NCI-H146 treated with DMSO at 0.1 percent for 48 hours (cell line): ENCODE data around the gene GAN.
"Not testable (repeated sequence)": the region's sequence is repeated elsewhere in the genome, so short reads cannot be mapped to it uniquely, and the experiment has no call there.

Experiments
- DNase-seq: peaks from one replicate; lab custom pipeline; 2025; ENCODE audit not compliant: unreplicated experiment; lab: John Stamatoyannopoulos, UW

Gene GAN

GRCh38 chr16:81296631-81297030 is 18.1 kb upstream of the GAN start:
- DNase-seq, result no peak

- no peak for DNase-seq
These were observed 7.0 kb upstream of the GAN start for GRCh38 chr16:81307770-81308169.

DNA sequence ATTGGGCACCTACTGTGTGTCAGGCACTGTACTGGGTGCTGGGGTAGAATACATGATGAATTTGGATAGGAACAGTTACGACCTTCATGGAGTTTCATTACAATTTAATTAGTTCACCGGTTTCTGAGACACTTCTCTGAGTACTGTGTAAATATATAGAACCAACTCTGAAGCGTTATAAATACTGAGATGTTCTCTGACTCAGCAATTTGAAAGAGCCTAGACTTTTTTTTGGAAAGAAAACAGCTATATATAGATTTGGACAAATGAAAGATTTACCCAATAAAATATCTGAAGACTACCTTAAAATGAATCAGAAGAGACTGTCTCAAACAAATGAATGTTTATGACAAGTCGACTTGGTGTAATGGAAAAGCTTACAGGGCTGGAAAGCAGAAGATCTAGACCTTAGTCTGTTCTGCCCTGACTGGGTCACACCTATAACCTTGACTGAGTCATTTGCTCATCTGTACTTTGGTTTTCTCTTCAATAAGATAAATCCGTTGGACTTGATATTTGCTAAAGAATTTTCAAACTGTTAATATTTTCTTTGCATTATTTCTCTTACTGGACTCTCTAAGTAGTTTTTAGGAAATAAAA is 4.6 kb upstream of the GAN start:
- DNase-seq, result no peak

DNA sequence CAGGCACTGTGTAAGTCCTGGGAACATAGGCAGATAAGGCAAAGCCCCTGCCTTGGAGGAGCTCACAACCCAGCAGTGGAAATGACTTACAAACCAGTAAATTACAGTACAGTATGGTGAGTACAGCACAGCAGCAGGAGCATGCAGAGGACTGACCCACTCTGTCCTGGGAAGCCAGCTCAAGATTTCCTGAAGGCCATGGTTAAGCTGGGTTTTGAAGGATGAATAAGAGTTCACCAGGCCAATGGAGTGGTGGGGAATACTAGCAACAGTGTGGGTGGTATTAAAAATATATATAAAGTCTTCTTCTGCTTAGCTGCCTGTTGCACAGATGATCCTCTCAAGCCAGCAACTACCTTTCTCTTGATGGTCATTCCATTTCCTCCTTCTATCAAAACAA is 3.0 kb upstream of the GAN start:
- DNase-seq, result no peak

- DNase-seq, result no peak
These were observed 810 bp upstream of the GAN start for GRCh38 chr16:81313701-81314602.

GRCh38 chr16:81315271-81316175 is 761 bp downstream of the GAN start:
- DNase-seq, result peak; percentile 4

DNA sequence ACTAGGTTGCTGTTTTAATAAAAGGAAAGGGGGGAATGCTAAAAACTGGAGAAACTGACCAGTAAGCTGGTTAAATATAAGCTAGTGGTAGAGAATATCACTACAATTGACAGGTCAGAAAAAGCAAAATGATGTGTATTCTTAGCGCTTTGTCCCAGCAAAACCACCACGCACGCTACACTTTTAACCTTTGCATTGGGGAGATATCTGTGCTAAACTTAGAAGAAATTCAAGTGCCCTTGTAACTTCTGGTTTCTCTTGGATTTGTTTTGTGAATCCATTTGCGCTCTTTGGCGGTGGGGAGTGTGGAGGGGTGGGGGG is 1.4 kb downstream of the GAN start:
- no peak for DNase-seq

GRCh38 chr16:81318711-81319110 is 3.9 kb downstream of the GAN start:
- no peak for DNase-seq

- DNase-seq, result no peak
These were observed 4.6 kb downstream of the GAN start for GRCh38 chr16:81319221-81319912.

DNA sequence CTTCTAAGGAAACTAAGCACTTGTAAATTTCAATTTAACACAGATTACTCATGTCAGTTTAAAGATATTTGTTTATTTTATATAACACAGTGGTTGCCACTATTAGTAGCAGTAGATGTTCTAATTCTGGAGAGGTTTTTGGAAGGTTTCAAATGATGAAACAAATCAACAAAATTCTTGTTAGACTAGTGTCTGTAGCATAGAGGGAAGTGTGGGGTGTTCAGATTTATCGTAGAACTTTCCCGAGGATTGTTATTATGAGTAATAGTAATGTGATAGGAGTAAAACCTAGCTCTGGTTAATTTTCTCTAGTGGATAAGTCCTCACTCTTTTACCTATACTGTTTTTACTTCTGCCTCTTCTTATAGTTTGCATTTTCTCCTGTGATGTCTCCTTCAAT is 6.3 kb downstream of the GAN start:
- no peak for DNase-seq

GRCh38 chr16:81321536-81321935 is 6.8 kb downstream of the GAN start:
- DNase-seq, result no peak

- DNase-seq, result no peak
These were observed 10.0 kb downstream of the GAN start for GRCh38 chr16:81324808-81325207.

DNA sequence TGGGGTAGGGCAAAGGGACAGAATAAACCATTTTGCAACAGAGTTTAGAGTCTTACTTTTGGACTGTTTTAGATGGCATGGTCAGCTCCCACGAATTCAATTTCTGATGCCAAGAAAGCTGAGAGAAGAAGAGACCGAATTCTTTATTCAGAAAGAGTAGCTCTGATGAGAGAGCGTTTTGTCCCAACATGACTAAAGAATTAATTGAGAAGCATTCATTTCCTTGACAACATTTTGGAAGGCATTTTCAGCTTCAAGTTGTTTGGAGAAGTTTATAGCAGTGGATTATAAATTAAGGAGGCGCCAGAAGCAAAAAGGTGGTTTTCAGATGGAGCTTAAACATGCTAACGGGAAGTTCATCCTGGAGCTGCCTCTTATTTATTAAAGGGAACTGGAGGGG is 12.2 kb downstream of the GAN start:
- DNase-seq, result no peak

GRCh38 chr16:81327447-81328196 is 12.9 kb downstream of the GAN start:
- DNase-seq, result no peak

- no peak for DNase-seq
These were observed 15.2 kb downstream of the GAN start for GRCh38 chr16:81329947-81330346.

DNA sequence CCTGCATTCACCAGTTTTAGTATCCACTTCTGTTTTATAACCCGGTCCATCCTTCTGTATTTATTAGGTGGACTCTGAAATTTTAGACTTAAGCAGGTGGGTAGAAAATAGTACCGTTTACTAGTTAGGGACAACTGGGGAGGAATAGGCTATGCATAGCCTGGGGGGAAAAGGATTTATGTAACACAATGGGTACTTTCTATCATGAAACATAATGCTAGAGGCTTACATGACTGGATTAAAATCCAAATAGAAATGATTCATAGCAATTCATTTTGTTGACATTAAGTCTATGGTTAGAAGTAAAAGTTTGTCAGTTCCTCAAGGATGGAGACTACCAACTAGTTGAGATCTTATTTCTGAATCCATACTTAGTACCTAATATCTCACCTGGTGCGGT is 18.6 kb downstream of the GAN start:
- no peak for DNase-seq

DNA sequence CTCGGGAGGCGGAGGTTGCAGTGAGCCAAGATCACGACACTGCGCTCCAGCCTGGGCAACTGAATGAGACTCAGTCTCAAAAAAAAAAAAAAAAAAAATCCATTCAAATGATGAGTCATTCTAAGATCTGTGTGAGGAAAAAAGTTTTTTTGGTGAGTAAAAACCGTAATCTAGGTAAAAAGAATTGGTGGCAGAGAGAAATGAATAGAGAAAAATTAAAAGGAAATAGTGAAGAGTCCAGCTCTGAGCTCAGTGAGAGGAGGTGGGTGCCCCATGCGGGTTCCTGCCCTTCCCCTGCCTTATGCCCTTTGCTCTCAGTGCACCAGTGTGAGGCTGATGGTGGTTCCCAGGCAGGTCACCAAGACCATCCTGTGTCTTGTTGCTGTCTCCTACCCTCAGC is 20.9 kb downstream of the GAN start:
- DNase-seq, result no peak

GRCh38 chr16:81337097-81337496 is 22.3 kb downstream of the GAN start:
- DNase-seq, result no peak

- DNase-seq, result not testable (repeated sequence)
These were observed 30.4 kb downstream of the GAN start for GRCh38 chr16:81345172-81345571.

DNA sequence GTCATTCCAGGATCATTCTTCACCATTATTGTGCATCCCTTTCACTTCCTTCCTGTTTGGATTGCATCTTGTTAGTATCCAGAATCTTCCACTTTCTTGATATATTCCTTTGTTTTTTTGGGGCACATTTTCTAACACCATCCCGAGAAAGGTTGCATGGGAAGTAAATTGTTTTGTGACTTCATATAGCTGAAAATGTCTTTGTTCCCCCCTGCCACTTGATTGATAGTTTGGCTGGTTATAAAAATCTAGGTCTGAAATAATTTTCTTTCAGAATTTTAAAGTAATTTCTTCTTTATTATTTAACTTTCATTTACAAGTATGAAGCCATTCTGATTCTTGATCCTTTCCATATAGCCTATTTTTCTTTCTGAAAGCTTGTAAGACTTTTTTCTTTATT is 32.7 kb downstream of the GAN start:
- DNase-seq, result no peak
